A549 (cell line): Measurements from ENCODE around the gene ARHGEF19.

ENCODE experiments used
- CTCF ChIP-seq: fragments of >200 bp; sonication (Bioruptor Twin); formaldehyde crosslinking; IDR thresholded peaks from 3 replicates; pipeline ENCODE4 v1.5.1; 2016
- POLR2A ChIP-seq: IDR thresholded peaks from 2 replicates; pipeline ENCODE4 v1.6.1; 2012; ENCODE audit warnings: mild to moderate bottlenecking, low read length
- RCOR1 ChIP-seq: fragments of 150-350 bp; IDR thresholded peaks from 2 replicates; pipeline ENCODE4 v1.6.1; 2014; ENCODE audit warnings: antibody characterized with exemption, low read length, low read depth

GRCh38 chr1:16245476-16246196 is 33.2 kb upstream of the ARHGEF19 start:
- TF ChIP-seq POLR2A = no peak
- TF ChIP-seq RCOR1 = no peak
- TF ChIP-seq CTCF = no peak
